Breast epithelium (tissue), 3 donors: ENCODE data around the gene ARHGAP26.

ENCODE experiments used
- POLR2AphosphoS5 ChIP-seq, 3 donors: sonication (generic); formaldehyde crosslinking; IDR thresholded peaks; one replicate each; pipeline ENCODE4 v1.6.1; 2017; ENCODE audit warnings: antibody characterized with exemption in 3 of 3
- TF ChIP-seq, protein P1 (sequence below), 3 donors: fragments of 450-650 bp; IDR thresholded peaks; one replicate each; pipeline ENCODE4 v1.5.1; 2016 to 2017; ENCODE audit warnings: antibody characterized with exemption in 3 of 3, mild to moderate bottlenecking in 3 of 3, moderate library complexity in 3 of 3

DNA sequence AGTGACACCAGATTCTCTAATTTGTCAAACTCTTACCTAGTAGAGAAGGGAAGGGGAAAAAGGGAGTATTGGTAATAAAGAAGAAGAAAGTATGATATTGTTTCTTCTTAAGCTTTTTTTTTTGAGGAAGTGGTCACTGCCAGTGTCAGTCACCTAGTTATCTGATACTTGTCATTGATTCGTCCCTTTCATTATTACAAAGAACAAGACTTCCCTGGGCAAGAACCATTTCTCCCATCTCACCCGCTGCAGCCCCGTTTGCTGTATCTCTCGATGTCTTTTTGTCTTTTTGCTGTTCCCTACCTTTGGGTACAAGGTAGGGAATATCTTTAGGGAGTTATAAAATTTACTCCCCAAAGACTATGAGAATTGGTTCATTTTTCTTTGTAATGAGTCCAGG is 249.0 kb downstream of the ARHGAP26 start:
- TF ChIP-seq, protein P1, sequence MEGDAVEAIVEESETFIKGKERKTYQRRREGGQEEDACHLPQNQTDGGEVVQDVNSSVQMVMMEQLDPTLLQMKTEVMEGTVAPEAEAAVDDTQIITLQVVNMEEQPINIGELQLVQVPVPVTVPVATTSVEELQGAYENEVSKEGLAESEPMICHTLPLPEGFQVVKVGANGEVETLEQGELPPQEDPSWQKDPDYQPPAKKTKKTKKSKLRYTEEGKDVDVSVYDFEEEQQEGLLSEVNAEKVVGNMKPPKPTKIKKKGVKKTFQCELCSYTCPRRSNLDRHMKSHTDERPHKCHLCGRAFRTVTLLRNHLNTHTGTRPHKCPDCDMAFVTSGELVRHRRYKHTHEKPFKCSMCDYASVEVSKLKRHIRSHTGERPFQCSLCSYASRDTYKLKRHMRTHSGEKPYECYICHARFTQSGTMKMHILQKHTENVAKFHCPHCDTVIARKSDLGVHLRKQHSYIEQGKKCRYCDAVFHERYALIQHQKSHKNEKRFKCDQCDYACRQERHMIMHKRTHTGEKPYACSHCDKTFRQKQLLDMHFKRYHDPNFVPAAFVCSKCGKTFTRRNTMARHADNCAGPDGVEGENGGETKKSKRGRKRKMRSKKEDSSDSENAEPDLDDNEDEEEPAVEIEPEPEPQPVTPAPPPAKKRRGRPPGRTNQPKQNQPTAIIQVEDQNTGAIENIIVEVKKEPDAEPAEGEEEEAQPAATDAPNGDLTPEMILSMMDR (IDR thresholded peaks at IDR 0.05), result no peak
- TF ChIP-seq POLR2AphosphoS5 (IDR thresholded peaks at IDR 0.05), result no peak
